H9 (cell line): ENCODE measurements around the gene COA8. TPM values are rescaled to one million over a fixed set of nuclear protein-coding genes. Genes with fewer than 3 reads are reported as not detected.

ENCODE experiments used
- DNase-seq: peaks from one replicate; pipeline ENCODE4 v3.0.0-alpha.2; 2017
- H2AFZ ChIP-seq: one replicate; pipeline ENCODE4 v1.6.1; 2013; ENCODE audit warnings: mild to moderate bottlenecking, low read length, control low read depth, moderate library complexity
- H2AK5ac ChIP-seq: 2 replicates; pipeline ENCODE4 v1.6.1; 2013; ENCODE audit warnings: low read length, control low read depth, mixed read lengths; ENCODE audit not compliant: insufficient read length
- H2BK120ac ChIP-seq: one replicate; pipeline ENCODE4 v1.6.1; 2013; ENCODE audit warnings: low read depth, mild to moderate bottlenecking, low read length, control low read depth, inconsistent platforms; ENCODE audit not compliant: poor library complexity, severe bottlenecking
- H2BK12ac ChIP-seq: 2 replicates; pipeline ENCODE4 v1.6.1; 2013; ENCODE audit warnings: low read length, control low read depth, mixed read lengths, low read depth; ENCODE audit not compliant: insufficient read length
- H2BK15ac ChIP-seq: 2 replicates; pipeline ENCODE4 v1.6.1; 2013; ENCODE audit warnings: low read depth, low read length, control low read depth
- H2BK20ac ChIP-seq: one replicate; pipeline ENCODE4 v1.6.1; 2013; ENCODE audit warnings: low read depth, mild to moderate bottlenecking, low read length, control low read depth, inconsistent platforms; ENCODE audit not compliant: poor library complexity, severe bottlenecking
- H2BK5ac ChIP-seq: 2 replicates; pipeline ENCODE4 v1.6.1; 2013; ENCODE audit warnings: low read length, control low read depth, mixed read lengths; ENCODE audit not compliant: insufficient read length
- H3K14ac ChIP-seq: 2 replicates; pipeline ENCODE4 v1.6.1; 2013; ENCODE audit warnings: low read length, control low read depth; ENCODE audit not compliant: insufficient read depth
- H3K18ac ChIP-seq: 2 replicates; pipeline ENCODE4 v1.6.1; 2013; ENCODE audit warnings: low read depth, mild to moderate bottlenecking, mixed read lengths, low read length, control low read depth; ENCODE audit not compliant: insufficient read length
- H3K23ac ChIP-seq: 2 replicates; pipeline ENCODE4 v1.6.1; 2013; ENCODE audit warnings: low read length, control low read depth, mixed read lengths, low read depth; ENCODE audit not compliant: insufficient read length
- H3K23me2 ChIP-seq: 2 replicates; pipeline ENCODE4 v1.6.1; 2013; ENCODE audit warnings: low read depth, mild to moderate bottlenecking, mixed read lengths, low read length, control low read depth; ENCODE audit not compliant: insufficient read length, poor library complexity, severe bottlenecking
- H3K27ac ChIP-seq: 2 replicates; pipeline ENCODE4 v1.5.1; 2013; ENCODE audit warnings: low read length, control low read depth, mixed read lengths, low read depth; ENCODE audit not compliant: insufficient read length
- H3K27me3 ChIP-seq: 2 replicates; pipeline ENCODE4 v1.6.1; 2013; ENCODE audit warnings: low read length, control low read depth, inconsistent platforms; ENCODE audit not compliant: insufficient read depth
- H3K4ac ChIP-seq: 2 replicates; pipeline ENCODE4 v1.6.1; 2013; ENCODE audit warnings: low read depth, mild to moderate bottlenecking, control low read depth, inconsistent platforms, low read length, moderate library complexity
- H3K4me1 ChIP-seq: 2 replicates; pipeline ENCODE4 v1.6.1; 2013; ENCODE audit warnings: low read length, control low read depth, inconsistent platforms; ENCODE audit not compliant: insufficient read depth
- H3K4me2 ChIP-seq: 2 replicates; pipeline ENCODE4 v1.6.1; 2013; ENCODE audit warnings: low read length, control low read depth, mixed read lengths; ENCODE audit not compliant: insufficient read length, insufficient read depth
- H3K56ac ChIP-seq: 2 replicates; pipeline ENCODE4 v1.6.1; 2013; ENCODE audit warnings: low read depth, mild to moderate bottlenecking, mixed read lengths, low read length, control low read depth; ENCODE audit not compliant: insufficient read length
- H3K79me1 ChIP-seq: 2 replicates; pipeline ENCODE4 v1.6.1; 2013; ENCODE audit warnings: low read depth, mild to moderate bottlenecking, moderate library complexity, low read length, control low read depth, inconsistent platforms; ENCODE audit not compliant: insufficient read depth, poor library complexity, severe bottlenecking
- H3K79me2 ChIP-seq: 2 replicates; pipeline ENCODE4 v1.6.1; 2013; ENCODE audit warnings: low read length, control low read depth, inconsistent platforms; ENCODE audit not compliant: insufficient read depth
- H3K9ac ChIP-seq: 2 replicates; pipeline ENCODE4 v1.6.1; 2013; ENCODE audit warnings: low read length, control low read depth, mixed read lengths; ENCODE audit not compliant: insufficient read length; ENCODE audit errors: extremely low read depth
- H3K9me3 ChIP-seq: one replicate; pipeline ENCODE4 v1.6.1; 2013; ENCODE audit warnings: low read depth, low read length, inconsistent platforms; ENCODE audit not compliant: control insufficient read depth
- H3T11ph ChIP-seq: one replicate; pipeline ENCODE4 v1.6.1; 2013; ENCODE audit warnings: mild to moderate bottlenecking, low read length, control low read depth, inconsistent platforms
- H4K20me1 ChIP-seq: one replicate; pipeline ENCODE4 v1.6.1; 2013; ENCODE audit not compliant: control insufficient read depth, insufficient read length, insufficient read depth
- H4K5ac ChIP-seq: 2 replicates; pipeline ENCODE4 v1.6.1; 2013; ENCODE audit warnings: low read depth, mild to moderate bottlenecking, mixed read lengths, low read length, control low read depth; ENCODE audit not compliant: insufficient read length
- H4K8ac ChIP-seq: replicated peaks from 2 replicates; pipeline ENCODE4 v1.6.1; 2013; ENCODE audit warnings: low read length, control low read depth, mixed read lengths, low read depth; ENCODE audit not compliant: insufficient read length
- H4K91ac ChIP-seq: 2 replicates; pipeline ENCODE4 v1.6.1; 2013; ENCODE audit warnings: low read depth, mild to moderate bottlenecking, moderate library complexity, mixed read lengths, low read length, control low read depth; ENCODE audit not compliant: insufficient read length
- H3K27ac Mint-ChIP-seq, 3 experiments: 2 replicates in 2 of 3; 3 replicates in 1 of 3; pipeline ENCODE4 v1.8.0; 2020 to 2021; ENCODE audit warnings: mixed read lengths in 3 of 3, mild to moderate bottlenecking in 1 of 3, moderate library complexity in 1 of 3
- H3K27me3 Mint-ChIP-seq: 2 replicates; pipeline ENCODE4 v1.8.0; 2021; ENCODE audit warnings: low read depth, mild to moderate bottlenecking, moderate library complexity, mixed read lengths
- H3K36me3 Mint-ChIP-seq, 3 experiments: 2 replicates in 2 of 3; 3 replicates in 1 of 3; pipeline ENCODE4 v1.8.0; 2020 to 2021; ENCODE audit warnings: low read depth in 3 of 3, mixed read lengths in 3 of 3; ENCODE audit not compliant: insufficient read depth in 1 of 3
- H3K4me1 Mint-ChIP-seq, 2 experiments: 2 replicates each; pipeline ENCODE4 v1.8.0; 2020; ENCODE audit warnings: mixed read lengths in 2 of 2
- H3K4me3 Mint-ChIP-seq, 2 experiments: 2 replicates in 1 of 2; 3 replicates in 1 of 2; pipeline ENCODE4 v1.8.0; 2020 to 2021; ENCODE audit warnings: mild to moderate bottlenecking in 2 of 2, mixed read lengths in 2 of 2, moderate library complexity in 1 of 2
- H3K9me3 Mint-ChIP-seq, 2 experiments: 2 replicates in 1 of 2; 3 replicates in 1 of 2; pipeline ENCODE4 v1.8.0; 2020; ENCODE audit warnings: mild to moderate bottlenecking in 2 of 2, mixed read lengths in 2 of 2, moderate library complexity in 1 of 2
- CTCF ChIP-seq: fragments of 200-600 bp; sonication (generic); conservative IDR thresholded peaks from 3 replicates; pipeline ENCODE4 v1.8.0; 2021; ENCODE audit warnings: antibody characterized with exemption, mild to moderate bottlenecking
- WGBS: extraction: QIAGEN DNeasy Blood & Tissue Kit; methylation state at CpG from one replicate; pipeline ENCODE4 v1.1.7; 2013; ENCODE audit warnings: missing lambda C conversion rate, low lambda C conversion rate, mixed read lengths; ENCODE audit not compliant: insufficient read length; ENCODE audit errors: extremely low coverage; 5-methylcytosine and 5-hydroxymethylcytosine counted together
- total RNA-seq: library from RNA; stranded (reverse); gene quantifications from 2 replicates; pipeline ENCODE4 v1.2.1, GENCODE V29; 2021

Gene COA8
- total RNA-seq, 1 experiment from 2014 or later = 45.5 TPM

- H4K5ac ChIP-seq = no peak overlapping the region
- no peak overlapping the region for H3K23ac ChIP-seq
- no peak overlapping the region for H4K91ac ChIP-seq
- no peak overlapping the region for H2AK5ac ChIP-seq
- no peak overlapping the region for H2BK20ac ChIP-seq
- Mint-ChIP-seq H3K27me3 (no peaks in the 10 kb centered on the region), H3K27ac (no peak overlapping the region; a peak in 1 of 7 replicates), H3K4me1 (peaks cover 21 to 23% of the 10 kb centered on the region in 2 experiments), H3K9me3 (no peaks in the 10 kb centered on the region), H3K4me3 (no peak overlapping the region; a peak in 1 of 5 replicates), H3K36me3 (peaks cover 19 to 32% (median 24%) of the 10 kb centered on the region in 3 experiments)
- no peak overlapping the region for H4K8ac ChIP-seq
- H3K79me2 ChIP-seq = peaks cover 23% of the 10 kb centered on the region; the same call in 1 of the 2 replicates
- no peak overlapping the region for H3K18ac ChIP-seq
- no peak for DNase-seq
- no peak overlapping the region for H3K4ac ChIP-seq
- H3K27ac ChIP-seq = no peak overlapping the region
- H3K56ac ChIP-seq = no peak overlapping the region
- no CpG with 5 or more reads among the region's 9 CpGs for WGBS
- TF ChIP-seq CTCF = no peak
- H3K9ac ChIP-seq = no peak overlapping the region
- no peaks in the 10 kb centered on the region for H3K4me1 ChIP-seq
- no peak overlapping the region for H2BK12ac ChIP-seq
- no peaks in the 10 kb centered on the region for H4K20me1 ChIP-seq
- H2AFZ ChIP-seq = no peak overlapping the region
- peaks cover 10% of the 10 kb centered on the region for H3K79me1 ChIP-seq
- H2BK120ac ChIP-seq = no peak overlapping the region
- no peak overlapping the region for H3T11ph ChIP-seq
- H2BK5ac ChIP-seq = no peak overlapping the region
- H3K23me2 ChIP-seq = peaks cover 13% of the 10 kb centered on the region
- no peaks in the 10 kb centered on the region for H3K27me3 ChIP-seq
- no peaks in the 10 kb centered on the region for H3K9me3 ChIP-seq
- H3K4me2 ChIP-seq = no peak overlapping the region
- no peak overlapping the region for H3K14ac ChIP-seq
- no peak overlapping the region for H2BK15ac ChIP-seq
Observed at GRCh38 chr14:103559766-103560165, 3.0 kb upstream of the COA8 start.
